HCT116 (cell line): ENCODE results near the gene SERTAD2. TPM values are rescaled to one million over a fixed set of nuclear protein-coding genes. Genes with fewer than 3 reads are reported as not detected.

ENCODE experiments used
- ATAC-seq: fragments of 200-7000 bp; cut with Tn5 transposase; 2 replicates; pipeline ENCODE4 v1.9.1; 2020; ENCODE audit warnings: mild to moderate bottlenecking, moderate library complexity
- BruUV-seq: library from RNA; stranded (reverse); fragments of 400-500 nt; replicated peaks from 2 replicates; lab custom pipeline; 2021; lab: Mats Ljungman, UMichigan
- CTCF ChIA-PET: fragments of 300-600 bp; sonication (Branson Sonifier 250); formaldehyde crosslinking; loops from one replicate; lab custom pipeline; 2021; ENCODE audit warnings: antibody characterized with exemption; lab: Charles Lee
- POLR2A ChIA-PET: fragments of 300-600, 350-600 bp; sonication (Branson Sonifier 250); formaldehyde crosslinking; loops from one replicate; lab custom pipeline; 2021; ENCODE audit warnings: antibody characterized with exemption; lab: Charles Lee
- RAD21 ChIA-PET, 2 experiments: fragments of 300-600 bp; sonication (Branson Sonifier 250); formaldehyde crosslinking; loops; one replicate each; lab custom pipeline; 2023; ENCODE audit warnings: low total read pairs in 2 of 2; ENCODE audit not compliant: uncharacterized antibody in 2 of 2, unreplicated experiment in 2 of 2, low non-redundant PET in 1 of 2; lab: Charles Lee
- DNase-seq: peaks from one replicate; pipeline ENCODE4 v3.0.0-alpha.2; 2010; ENCODE audit warnings: low read depth, low spot score
- H2AFZ ChIP-seq: fragments of 200-600 bp; shearing (Covaris generic), sonication (generic); 2 replicates; pipeline ENCODE4 v1.6.1; 2017; ENCODE audit warnings: low read depth, mixed run types, mixed read lengths, antibody characterized with exemption, low read length; ENCODE audit not compliant: poor library complexity, severe bottlenecking
- H3K27ac ChIP-seq: 2 replicates; pipeline ENCODE4 v1.5.1; 2012; ENCODE audit warnings: low read depth, low read length
- H3K27me3 ChIP-seq: fragments of 200-600 bp; sonication (generic); 2 replicates; pipeline ENCODE4 v1.6.1; 2016; ENCODE audit warnings: mixed run types, low read length, mixed read lengths; ENCODE audit not compliant: insufficient read depth
- H3K36me3 ChIP-seq, 2 experiments: fragments of 200-500 bp in 1 of 2; fragments of 200-600 bp in 1 of 2; sonication (Bioruptor generic) in 1 of 2; sonication (generic) in 1 of 2; 2 replicates each; pipeline versions ENCODE4 v1.5.1 to v1.6.1; 2014 to 2016; ENCODE audit warnings: low read length in 2 of 2, inconsistent platforms in 1 of 2, mixed read lengths in 1 of 2, mixed run types in 1 of 2; ENCODE audit not compliant: insufficient read depth in 2 of 2, control insufficient read depth in 1 of 2
- H3K4me1 ChIP-seq, 2 experiments: fragments of 200-600 bp in 1 of 2; sonication (generic) in 1 of 2; 2 replicates each; pipeline versions ENCODE4 v1.5.1 to v1.6.1; 2012 to 2017; ENCODE audit warnings: low read length in 2 of 2, inconsistent platforms in 1 of 2, mild to moderate bottlenecking in 1 of 2, mixed read lengths in 1 of 2, mixed run types in 1 of 2, moderate library complexity in 1 of 2; ENCODE audit not compliant: insufficient read depth in 2 of 2, control insufficient read depth in 1 of 2
- H3K4me2 ChIP-seq: fragments of 200-600 bp; sonication (generic); 2 replicates; pipeline ENCODE4 v1.6.1; 2017; ENCODE audit warnings: mixed run types, low read length, mixed read lengths
- H3K4me3 ChIP-seq, 2 experiments: fragments of 200-600 bp in 1 of 2; sonication (generic) in 1 of 2; replicated peaks in 1 of 2; 2 replicates each; pipeline ENCODE4 v1.5.1; 2011 to 2016; ENCODE audit warnings: low read length in 2 of 2, control low read depth in 1 of 2, low read depth in 1 of 2, mild to moderate bottlenecking in 1 of 2, mixed read lengths in 1 of 2, mixed run types in 1 of 2
- H3K79me2 ChIP-seq: fragments of 200-600 bp; sonication (generic); 2 replicates; pipeline ENCODE4 v1.6.1; 2017; ENCODE audit warnings: mild to moderate bottlenecking, mixed run types, low read length, moderate library complexity, mixed read lengths; ENCODE audit not compliant: insufficient read depth
- H3K9ac ChIP-seq: fragments of 200-600 bp; sonication (generic); 2 replicates; pipeline ENCODE4 v1.6.1; 2016; ENCODE audit warnings: low read length, mixed read lengths
- H3K9me2 ChIP-seq: fragments of 200-600 bp; sonication (generic), shearing (Covaris generic); 2 replicates; pipeline ENCODE4 v1.6.1; 2017; ENCODE audit warnings: mixed run types, mild to moderate bottlenecking, moderate library complexity; ENCODE audit not compliant: insufficient read depth
- H3K9me3 ChIP-seq, 2 experiments: fragments of 200-500 bp in 1 of 2; fragments of 200-600 bp in 1 of 2; sonication (Bioruptor generic) in 1 of 2; sonication (generic) in 1 of 2; 2 replicates each; pipeline ENCODE4 v1.6.1; 2014 to 2017; ENCODE audit warnings: low read length in 2 of 2, mixed read lengths in 2 of 2, inconsistent platforms in 1 of 2, low read depth in 1 of 2, mild to moderate bottlenecking in 1 of 2, mixed run types in 1 of 2, moderate library complexity in 1 of 2; ENCODE audit not compliant: control insufficient read depth in 1 of 2, insufficient read depth in 1 of 2
- H4K20me1 ChIP-seq: fragments of 200-600 bp; sonication (generic), shearing (Covaris generic); 2 replicates; pipeline ENCODE4 v1.6.1; 2017; ENCODE audit warnings: mixed run types, mild to moderate bottlenecking, moderate library complexity; ENCODE audit not compliant: insufficient read depth
- CTCF ChIP-seq, 3 experiments: fragments of 200-600 bp in 1 of 3; sonication (generic) in 1 of 3; IDR thresholded peaks in 2 of 3; conservative IDR thresholded peaks in 1 of 3; 2 replicates each; pipeline ENCODE4 v1.5.1; 2012 to 2017; ENCODE audit warnings: low read depth in 2 of 3, low read length in 2 of 3, antibody characterized with exemption in 1 of 3, borderline replicate concordance in 1 of 3, control low read depth in 1 of 3, mild to moderate bottlenecking in 1 of 3, mixed read lengths in 1 of 3, mixed run types in 1 of 3, moderate library complexity in 1 of 3; ENCODE audit not compliant: insufficient read depth in 1 of 3
- ELF1 ChIP-seq: IDR thresholded peaks from 2 replicates; pipeline ENCODE4 v1.6.1; 2012; ENCODE audit warnings: low read depth, borderline replicate concordance
- EZH2phosphoT487 ChIP-seq: fragments of 200-600 bp; IDR thresholded peaks from 2 replicates; pipeline ENCODE4 v1.6.1; 2018; ENCODE audit warnings: antibody characterized with exemption, borderline replicate concordance
- MAX ChIP-seq: IDR thresholded peaks from 2 replicates; pipeline ENCODE4 v1.6.1; 2012
- POLR2AphosphoS5 ChIP-seq: IDR thresholded peaks from 2 replicates; pipeline ENCODE4 v1.6.1; 2011; ENCODE audit warnings: mild to moderate bottlenecking, low read depth, low read length, moderate library complexity
- REST ChIP-seq: IDR thresholded peaks from 2 replicates; pipeline ENCODE4 v1.6.1; 2012; ENCODE audit warnings: low read depth
- YY1 ChIP-seq: IDR thresholded peaks from 2 replicates; pipeline ENCODE4 v1.6.1; 2011; ENCODE audit warnings: low read length, low read depth, moderate library complexity, mild to moderate bottlenecking; ENCODE audit not compliant: insufficient replicate concordance; ENCODE audit errors: extremely low read depth
- ZBTB33 ChIP-seq: IDR thresholded peaks from 2 replicates; pipeline ENCODE4 v1.6.1; 2011; ENCODE audit warnings: mild to moderate bottlenecking, low read length, moderate library complexity; ENCODE audit not compliant: insufficient replicate concordance; ENCODE audit errors: extremely low read depth
- intact Hi-C: fragments of 100-400 bp; cut with micrococcal nuclease; formaldehyde crosslinking; loops from 2 replicates; pipeline ENCODE4 v1.10.0; 2022
- total RNA-seq: library from RNA; stranded (reverse); gene quantifications from one replicate; pipeline ENCODE4 v1.2.1, GENCODE V29; 2021; ENCODE audit not compliant: unreplicated experiment

The SERTAD2 gene
- total RNA-seq, 1 experiment from 2014 or later = 80.1 TPM

- Histone ChIP-seq H3K9me3 (no peaks in the 10 kb centered on the region), H3K27me3 (no peaks in the 10 kb centered on the region), H3K4me1 (peaks cover 0 to 5% of the 10 kb centered on the region in 2 experiments; a peak in 1 of 4 replicates), H3K9me2 (no peaks in the 10 kb centered on the region), H4K20me1 (no peaks in the 10 kb centered on the region), H3K9ac (no peak overlapping the region), H3K79me2 (no peaks in the 10 kb centered on the region), H3K36me3 (no peaks in the 10 kb centered on the region), H3K27ac (no peak overlapping the region), H3K4me2 (no peak overlapping the region), H2AFZ (no peak overlapping the region), H3K4me3 (no peak overlapping the region)
- DNase-seq (no peak), ATAC-seq (no peak)
- POLR2A ChIA-PET = no interaction called here
- no TSS peak for BruUV-seq
- RAD21 ChIA-PET = no interaction called here
- no peak for TF ChIP-seq EZH2phosphoT487
- no peak for TF ChIP-seq ELF1
- no peak for TF ChIP-seq MAX
- no peak for TF ChIP-seq REST
- TF ChIP-seq CTCF (IDR thresholded peaks at IDR 0.05 in 2 of 3, conservative IDR thresholded peaks at IDR 0.05 in 1 of 3; ENCODE audit: borderline replicate concordance in 1 of 3, insufficient read depth in 1 of 3, low read depth in 2 of 3, low read length in 2 of 3) = no peak
- no peak for TF ChIP-seq YY1
- TF ChIP-seq POLR2AphosphoS5 = no peak
- TF ChIP-seq ZBTB33 = no peak
- intact Hi-C loops = no loop called here
- CTCF ChIA-PET = no interaction called here
Observed at GRCh38 chr2:64609942-64610281, 43.8 kb downstream of the SERTAD2 start.
